Activated naive CD4-positive, alpha-beta T cell treated with anti-CD3 and anti-CD28 coated beads, Interleukin-2, amount 10 ng/mL, durations not matched to agents 7 days and 5 days (primary cell): Measurements from ENCODE around the gene TMEM240.
"Not testable (repeated sequence)": the region's sequence is repeated elsewhere in the genome, so short reads cannot be mapped to it uniquely, and the experiment has no call there.

Source experiments
- CTCF ChIA-PET: fragments of 350-600 bp; sonication (Branson Sonifier 250); formaldehyde crosslinking; loops from one replicate; lab custom pipeline; 2021; ENCODE audit warnings: antibody characterized with exemption; lab: Charles Lee
- DNase-seq: peaks from one replicate; pipeline ENCODE4 v3.0.0-alpha.2; 2020
- H3K27ac Mint-ChIP-seq: one replicate; pipeline ENCODE4 v1.8.0; 2021; ENCODE audit warnings: mild to moderate bottlenecking, moderate library complexity, mixed read lengths
- H3K27me3 Mint-ChIP-seq: one replicate; pipeline ENCODE4 v1.8.0; 2021; ENCODE audit warnings: mild to moderate bottlenecking, mixed read lengths
- H3K36me3 Mint-ChIP-seq: one replicate; pipeline ENCODE4 v1.8.0; 2021; ENCODE audit warnings: mixed read lengths
- H3K4me1 Mint-ChIP-seq: one replicate; pipeline ENCODE4 v1.8.0; 2021; ENCODE audit warnings: mixed read lengths
- H3K4me3 Mint-ChIP-seq: one replicate; pipeline ENCODE4 v1.8.0; 2021; ENCODE audit warnings: mild to moderate bottlenecking, moderate library complexity, mixed read lengths
- H3K9me3 Mint-ChIP-seq: one replicate; pipeline ENCODE4 v1.8.0; 2021; ENCODE audit warnings: mixed read lengths

TMEM240 gene

DNA sequence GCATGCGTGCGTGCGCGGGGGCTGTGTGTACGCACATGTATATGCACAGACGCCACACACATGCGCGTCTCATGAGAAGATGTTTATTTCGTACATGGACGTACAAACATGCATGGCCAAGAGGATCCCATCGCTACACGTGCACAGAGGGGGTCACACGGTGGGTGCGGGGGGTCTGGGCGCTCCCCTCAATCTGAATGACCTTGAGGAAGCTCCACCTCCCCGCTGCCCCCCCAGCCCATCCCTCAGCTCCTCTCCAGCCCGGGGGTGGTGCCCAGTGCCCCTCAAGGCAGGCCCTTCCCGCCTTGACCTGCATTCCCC, 1.5 kb downstream of the TMEM240 start:
- peaks cover 12% of the 10 kb centered on the region for H3K36me3 Mint-ChIP-seq
- DNase-seq = no peak
- peaks cover 2% of the 10 kb centered on the region for H3K4me1 Mint-ChIP-seq
- H3K27me3 Mint-ChIP-seq = peaks cover 17% of the 10 kb centered on the region
- H3K4me3 Mint-ChIP-seq = no peak overlapping the region
- CTCF ChIA-PET = no interaction called here
- H3K9me3 Mint-ChIP-seq = no peaks in the 10 kb centered on the region
- no peak overlapping the region for H3K27ac Mint-ChIP-seq

DNA sequence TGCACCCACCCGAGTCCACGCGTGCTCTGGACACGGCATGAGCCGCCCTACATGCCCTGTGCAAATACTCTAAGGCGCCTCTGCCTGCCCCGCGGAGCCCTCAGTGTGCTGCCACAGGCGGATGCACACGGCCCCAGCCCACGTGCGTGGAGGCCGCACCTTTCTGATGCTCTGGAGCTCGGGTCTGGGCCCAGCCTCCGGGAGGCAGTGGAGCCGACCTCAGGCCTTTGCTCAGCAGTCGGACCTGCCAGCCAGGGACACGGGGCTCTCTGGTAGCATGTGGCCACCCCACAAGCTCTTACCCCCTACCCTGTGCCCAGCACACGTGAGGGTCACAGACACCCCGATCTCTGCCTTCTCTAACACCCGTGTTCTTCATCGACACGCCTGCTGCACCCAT, 2.1 kb downstream of the TMEM240 start:
- DNase-seq = no peak
- Mint-ChIP-seq H3K4me3 (no peak overlapping the region), H3K4me1 (peaks cover 2% of the 10 kb centered on the region), H3K27me3 (peaks cover 17% of the 10 kb centered on the region), H3K36me3 (peaks cover 9% of the 10 kb centered on the region), H3K27ac (no peak overlapping the region), H3K9me3 (no peaks in the 10 kb centered on the region)
- CTCF ChIA-PET = no interaction called here

DNA sequence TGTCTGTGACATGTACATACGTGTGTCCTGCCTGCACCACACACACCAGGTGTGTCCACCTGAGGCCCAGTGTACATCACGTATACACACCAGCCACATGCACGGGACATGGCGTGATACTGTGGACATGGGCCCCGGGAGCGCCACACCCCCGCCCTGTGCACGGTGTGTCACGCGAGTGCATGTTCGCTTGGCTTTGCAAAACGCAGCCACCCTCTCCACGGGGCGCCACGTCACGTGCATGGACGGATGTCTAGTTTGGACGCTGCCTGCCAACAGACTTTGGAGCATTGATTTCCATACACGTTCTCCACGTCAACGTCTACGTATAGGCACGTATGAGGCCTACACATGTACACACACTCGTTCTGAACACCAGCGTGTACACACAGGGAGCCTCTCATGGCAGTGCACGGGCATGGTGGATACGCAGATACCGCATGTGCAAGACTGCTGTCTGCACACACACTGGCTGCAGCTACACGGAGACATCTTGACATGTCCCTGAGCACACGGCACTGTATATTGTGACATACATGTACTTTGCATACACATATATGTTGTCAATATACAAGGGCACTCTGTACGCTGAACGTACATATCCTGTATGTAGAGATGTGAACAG, 2.7 kb downstream of the TMEM240 start:
- no peak for DNase-seq
- no peak overlapping the region for H3K27ac Mint-ChIP-seq
- no peaks in the 10 kb centered on the region for H3K9me3 Mint-ChIP-seq
- peaks cover 17% of the 10 kb centered on the region for H3K27me3 Mint-ChIP-seq
- H3K4me3 Mint-ChIP-seq = no peak overlapping the region
- H3K4me1 Mint-ChIP-seq = peaks cover 2% of the 10 kb centered on the region
- CTCF ChIA-PET = no interaction called here
- peaks cover 8% of the 10 kb centered on the region for H3K36me3 Mint-ChIP-seq

DNA sequence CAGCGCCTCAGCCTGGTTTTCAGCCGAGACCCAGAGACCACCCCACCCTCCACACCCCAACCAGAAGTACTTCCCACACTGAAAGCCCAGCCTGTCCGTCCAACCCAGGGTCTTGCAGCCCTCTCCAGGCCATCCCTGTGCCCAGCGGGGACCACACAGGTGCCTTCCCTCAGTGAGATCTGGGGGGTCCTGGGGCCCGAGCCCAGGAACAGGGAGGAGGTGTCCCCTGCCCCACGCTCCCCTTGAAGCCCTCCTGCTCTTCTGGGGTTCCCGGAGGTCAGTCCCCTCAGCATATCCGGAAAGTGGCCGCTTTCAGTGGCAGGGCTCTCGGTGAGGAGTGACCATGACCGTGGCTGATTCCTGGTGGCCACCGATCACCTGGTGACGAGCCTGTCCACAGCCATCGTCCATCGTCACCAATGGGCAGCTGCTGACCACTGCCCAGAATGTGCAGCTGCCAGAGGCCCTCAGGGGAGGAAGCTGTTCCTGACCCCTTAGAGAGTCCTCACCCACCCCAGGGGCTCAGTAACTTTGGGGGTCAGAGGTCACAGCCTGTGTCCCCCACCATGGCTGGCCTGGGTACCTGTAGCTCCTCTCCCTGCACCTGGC, 3.4 kb downstream of the TMEM240 start:
- H3K27ac Mint-ChIP-seq = no peak overlapping the region
- CTCF ChIA-PET = no interaction called here

DNA sequence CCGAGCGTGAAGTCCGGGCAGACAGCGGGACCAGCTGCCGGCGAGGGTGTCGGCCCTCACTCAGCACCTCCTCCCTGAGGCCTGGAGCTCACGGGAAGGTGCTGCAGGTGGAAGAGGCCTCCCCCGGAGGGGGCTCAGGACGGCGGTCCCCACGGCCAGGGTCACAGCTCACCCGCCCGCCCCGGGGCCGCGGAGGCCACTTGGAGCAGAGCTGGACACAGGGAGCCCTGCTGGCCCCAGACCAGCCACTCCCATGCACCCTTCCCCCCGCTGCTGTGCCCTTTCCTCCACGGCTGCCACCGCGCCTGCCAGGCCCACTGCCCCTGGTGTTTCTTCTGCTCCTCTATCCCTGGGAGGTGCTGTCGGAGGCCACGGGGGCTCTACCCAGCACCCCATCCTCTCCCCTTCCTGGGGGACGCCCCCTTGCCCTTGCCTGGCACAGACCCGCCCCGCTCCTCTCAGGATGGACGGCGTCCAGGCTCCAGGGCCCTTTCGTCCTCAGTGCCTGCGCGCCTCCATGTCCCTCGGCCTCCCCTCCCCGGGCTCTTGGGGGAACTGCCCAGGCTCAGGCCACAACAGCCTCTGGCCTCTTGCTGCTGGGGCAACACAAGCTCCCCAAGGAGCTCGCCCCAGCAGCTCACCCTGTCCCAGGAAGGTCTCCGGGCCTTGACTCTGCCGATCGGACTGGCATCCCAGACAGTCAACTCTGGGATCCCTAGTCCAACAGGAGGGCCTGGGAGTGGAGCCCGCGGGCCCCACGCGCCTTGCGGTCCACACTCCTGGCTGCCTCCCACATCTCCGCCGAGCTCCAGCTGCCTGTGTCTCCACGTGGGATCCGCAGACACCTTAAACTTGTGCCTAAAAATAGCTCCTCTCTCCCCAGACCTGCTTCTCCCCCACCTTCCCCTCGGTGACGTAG, 4.1 kb downstream of the TMEM240 start:
- DNase-seq = no peak
- Mint-ChIP-seq H3K27me3 (peaks cover 17% of the 10 kb centered on the region), H3K4me3 (no peak overlapping the region), H3K36me3 (peaks cover 5% of the 10 kb centered on the region), H3K9me3 (peaks cover 5% of the 10 kb centered on the region), H3K4me1 (no peaks in the 10 kb centered on the region), H3K27ac (no peak overlapping the region)
- CTCF ChIA-PET = no interaction called here

More for the DNA sequence above, 3.4 kb downstream of the TMEM240 start:
- H3K4me1 Mint-ChIP-seq = peaks cover 2% of the 10 kb centered on the region
- H3K36me3 Mint-ChIP-seq = peaks cover 8% of the 10 kb centered on the region
- H3K27me3 Mint-ChIP-seq = peaks cover 17% of the 10 kb centered on the region
- peaks cover 2% of the 10 kb centered on the region for H3K9me3 Mint-ChIP-seq
- no peak overlapping the region for H3K4me3 Mint-ChIP-seq
- no peak for DNase-seq

DNA sequence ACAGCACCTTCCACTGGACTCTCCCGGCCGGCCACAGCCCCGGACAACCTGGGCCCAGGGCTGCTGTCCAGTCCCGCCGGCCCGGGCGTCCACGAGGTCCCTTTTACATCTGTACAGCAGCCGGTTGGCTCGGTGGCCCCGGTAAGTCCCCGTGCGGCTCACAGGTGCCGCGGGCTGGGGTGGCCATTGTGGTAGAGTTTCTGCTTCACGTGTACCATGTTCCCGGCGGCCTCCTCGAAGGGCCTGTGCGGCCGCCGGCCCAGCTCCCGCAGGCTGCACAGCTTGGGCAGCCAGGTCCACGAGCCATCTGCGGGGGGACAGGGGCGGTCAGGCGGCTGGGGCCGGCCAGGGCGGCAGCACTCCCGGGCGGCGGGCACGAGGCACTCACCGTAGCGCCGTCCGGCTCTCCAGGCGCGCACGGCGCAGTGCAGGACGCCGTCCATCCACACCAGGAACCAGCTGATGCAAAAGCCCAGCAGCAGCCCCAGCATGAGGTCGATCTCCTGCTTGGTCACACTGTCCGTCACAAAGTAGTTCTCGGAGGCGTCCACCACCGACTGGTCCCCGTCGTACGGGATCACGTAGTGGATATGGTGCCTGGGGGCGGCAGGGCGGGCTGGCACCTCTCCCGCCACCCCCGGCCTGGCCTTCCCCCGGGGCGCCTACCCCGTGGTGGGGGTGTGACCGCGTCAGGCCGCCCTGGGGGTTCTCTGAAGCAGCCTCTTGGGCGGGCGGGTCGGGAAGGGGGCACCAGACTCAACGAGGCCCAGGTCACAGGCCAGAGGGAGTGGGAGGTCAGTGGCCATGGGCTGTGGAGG, 5.0 kb downstream of the TMEM240 start:
- DNase-seq = no peak
- Mint-ChIP-seq H3K9me3 (peaks cover 8% of the 10 kb centered on the region), H3K27me3 (peaks cover 17% of the 10 kb centered on the region), H3K4me1 (no peaks in the 10 kb centered on the region), H3K27ac (no peak overlapping the region), H3K36me3 (peaks cover 8% of the 10 kb centered on the region), H3K4me3 (no peak overlapping the region)
- CTCF ChIA-PET = no interaction called here

DNA sequence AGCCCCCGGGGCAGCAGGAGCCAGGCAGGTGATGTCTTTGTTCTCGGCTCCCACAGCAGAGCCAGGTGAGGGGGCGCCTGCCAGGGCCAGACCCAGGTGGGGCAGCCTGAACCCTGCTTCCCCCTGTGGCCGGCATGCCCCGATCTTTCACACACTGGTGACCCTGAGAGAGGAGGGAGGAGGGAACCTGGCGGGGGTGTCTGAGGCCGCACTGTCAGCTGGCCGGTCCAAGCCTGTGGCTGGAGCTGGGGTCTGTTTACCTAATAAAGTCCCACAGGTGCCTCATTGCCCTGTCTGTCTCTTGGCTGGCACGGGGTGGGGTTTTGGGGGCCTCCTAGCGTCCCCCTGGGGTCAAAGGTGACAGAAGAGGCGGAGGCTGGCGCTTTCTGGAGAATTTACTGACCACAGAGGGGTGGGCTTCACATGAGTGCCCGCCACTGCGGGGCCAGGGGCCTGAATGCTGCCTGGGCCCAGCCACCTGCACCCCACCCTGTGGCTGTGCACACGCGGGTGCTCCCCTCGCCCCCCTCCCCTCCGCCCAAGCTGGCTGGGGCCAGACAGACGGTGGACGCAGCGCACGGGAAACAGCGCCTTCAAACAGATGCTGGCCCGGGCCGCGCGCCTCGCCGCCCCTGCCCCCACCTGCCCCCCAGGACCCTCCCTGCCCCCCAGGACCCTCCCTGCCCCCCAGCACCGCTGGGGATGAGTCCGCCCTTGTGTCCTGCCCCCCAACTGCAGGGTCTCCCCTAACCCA, 5.8 kb downstream of the TMEM240 start:
- no peak for DNase-seq
- Mint-ChIP-seq H3K4me1 (no peaks in the 10 kb centered on the region), H3K36me3 (peaks cover 15% of the 10 kb centered on the region), H3K9me3 (peaks cover 8% of the 10 kb centered on the region), H3K27me3 (peaks cover 15% of the 10 kb centered on the region), H3K27ac (no peak overlapping the region), H3K4me3 (no peak overlapping the region)
- CTCF ChIA-PET = no interaction called here

DNA sequence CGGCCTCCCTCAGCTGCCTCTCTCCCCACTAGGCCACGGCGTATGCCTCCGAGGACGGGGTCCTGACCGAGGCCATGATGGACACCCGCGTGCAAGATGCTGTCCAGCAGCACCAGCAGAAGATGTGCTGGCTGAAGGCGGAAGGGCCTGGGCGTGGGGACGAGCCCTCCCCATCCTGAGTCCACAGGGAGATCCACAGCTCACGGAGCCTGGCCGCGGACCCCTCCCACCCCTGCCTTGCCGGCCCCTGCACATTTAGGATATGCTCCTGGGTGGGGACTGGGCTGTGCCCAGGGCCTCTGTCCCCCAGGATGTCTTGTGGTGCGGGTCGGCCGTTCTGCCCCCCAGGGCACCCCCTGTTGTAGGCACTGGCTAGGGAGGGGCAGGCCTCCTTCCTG, 6.5 kb downstream of the TMEM240 start:
- CTCF ChIA-PET = not testable (repeated sequence)

DNA sequence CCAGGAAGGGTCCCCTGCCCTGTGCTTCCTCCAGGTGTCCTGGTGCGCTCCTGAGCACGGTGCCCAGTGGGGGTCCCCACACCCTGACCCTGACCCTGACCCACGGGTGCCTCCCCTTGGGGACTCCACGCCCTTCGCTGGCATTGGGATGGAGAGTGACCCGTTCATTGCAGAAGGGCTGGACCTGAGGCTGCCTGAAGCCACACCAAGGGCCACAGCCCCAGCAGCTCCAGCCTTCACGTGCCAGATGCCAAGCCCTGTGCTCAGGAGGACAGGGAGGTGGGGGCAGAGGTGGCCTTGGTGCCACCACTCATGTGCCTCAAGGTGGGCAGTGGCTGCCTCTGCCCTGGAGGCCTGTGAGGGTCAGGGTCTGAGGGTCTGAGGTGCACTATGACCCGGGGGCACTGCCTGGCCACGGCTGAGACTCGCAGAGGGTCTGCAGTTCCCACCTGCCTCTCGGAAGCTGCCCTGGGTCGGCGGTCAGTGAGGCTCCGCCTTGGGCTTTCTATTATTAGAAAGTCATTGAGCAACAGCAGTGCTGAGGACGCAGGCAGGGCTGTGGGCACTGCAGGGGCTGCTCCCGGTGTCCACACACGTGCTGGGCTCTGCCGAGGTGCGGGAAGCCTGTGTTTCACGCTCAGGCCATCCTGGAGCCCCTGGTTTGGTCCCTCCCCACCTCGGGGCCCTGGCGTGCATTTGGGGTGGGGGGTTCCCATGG, 7.1 kb downstream of the TMEM240 start:
- H3K27ac Mint-ChIP-seq, H3K4me3 Mint-ChIP-seq, H3K27me3 Mint-ChIP-seq, H3K9me3 Mint-ChIP-seq, DNase-seq, H3K4me1 Mint-ChIP-seq, CTCF ChIA-PET: not testable (repeated sequence)
- peaks cover 19% of the 10 kb centered on the region for H3K36me3 Mint-ChIP-seq

More for the DNA sequence above, 6.5 kb downstream of the TMEM240 start:
- not testable (repeated sequence) for H3K4me1 Mint-ChIP-seq, DNase-seq, H3K27me3 Mint-ChIP-seq, H3K27ac Mint-ChIP-seq, H3K4me3 Mint-ChIP-seq, H3K9me3 Mint-ChIP-seq
- peaks cover 19% of the 10 kb centered on the region for H3K36me3 Mint-ChIP-seq

DNA sequence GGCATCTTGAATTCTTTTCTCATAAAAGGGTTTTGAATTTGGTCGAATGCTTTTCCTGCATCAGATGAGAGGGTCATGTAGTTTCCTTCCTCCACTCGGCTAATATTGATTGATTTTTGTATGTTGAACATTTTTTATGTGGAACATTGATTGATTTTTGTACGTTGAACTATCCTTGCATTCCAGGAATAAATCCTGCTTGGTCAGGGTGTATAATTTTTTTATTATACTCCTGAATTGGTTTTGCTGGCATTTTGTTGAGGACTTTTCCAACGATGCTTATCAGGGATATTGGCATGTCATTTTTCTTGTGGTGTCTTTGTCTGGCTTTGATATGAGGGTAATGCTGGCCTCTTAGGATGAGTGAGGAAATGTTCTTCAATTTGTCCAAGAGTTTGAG, 8.5 kb downstream of the TMEM240 start:
- no peaks in the 10 kb centered on the region for H3K27me3 Mint-ChIP-seq
- peaks cover 8% of the 10 kb centered on the region for H3K9me3 Mint-ChIP-seq
- H3K4me1 Mint-ChIP-seq = no peaks in the 10 kb centered on the region
- no peak overlapping the region for H3K4me3 Mint-ChIP-seq
- peaks cover 25% of the 10 kb centered on the region for H3K36me3 Mint-ChIP-seq
- DNase-seq = no peak
- no peak overlapping the region for H3K27ac Mint-ChIP-seq
- CTCF ChIA-PET = no interaction called here

DNA sequence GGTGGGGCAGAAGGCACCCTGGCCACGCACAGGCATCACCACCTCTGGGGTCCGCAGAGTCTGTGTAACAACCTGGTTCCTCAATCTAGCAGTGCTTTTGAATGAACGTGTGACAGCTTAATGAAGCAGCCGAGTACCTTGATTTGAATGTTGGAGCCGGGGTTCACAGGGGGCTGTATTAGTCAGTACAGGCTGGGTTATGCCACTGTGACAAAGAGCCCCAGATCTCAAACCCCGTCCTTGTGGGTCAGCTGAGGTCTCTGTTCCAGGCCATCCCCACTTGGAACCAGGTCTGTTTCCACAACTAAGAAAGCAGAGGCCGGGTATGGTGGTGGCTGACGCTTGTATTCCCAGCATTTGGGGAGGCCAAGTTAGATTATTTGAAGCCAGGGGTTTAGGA, 10.5 kb downstream of the TMEM240 start:
- CTCF ChIA-PET = no interaction called here
- Mint-ChIP-seq H3K9me3 (peaks cover 8% of the 10 kb centered on the region), H3K36me3 (peaks cover 25% of the 10 kb centered on the region), H3K4me3 (no peak overlapping the region), H3K27ac (no peak overlapping the region), H3K27me3 (no peaks in the 10 kb centered on the region), H3K4me1 (no peaks in the 10 kb centered on the region)
- no peak for DNase-seq

DNA sequence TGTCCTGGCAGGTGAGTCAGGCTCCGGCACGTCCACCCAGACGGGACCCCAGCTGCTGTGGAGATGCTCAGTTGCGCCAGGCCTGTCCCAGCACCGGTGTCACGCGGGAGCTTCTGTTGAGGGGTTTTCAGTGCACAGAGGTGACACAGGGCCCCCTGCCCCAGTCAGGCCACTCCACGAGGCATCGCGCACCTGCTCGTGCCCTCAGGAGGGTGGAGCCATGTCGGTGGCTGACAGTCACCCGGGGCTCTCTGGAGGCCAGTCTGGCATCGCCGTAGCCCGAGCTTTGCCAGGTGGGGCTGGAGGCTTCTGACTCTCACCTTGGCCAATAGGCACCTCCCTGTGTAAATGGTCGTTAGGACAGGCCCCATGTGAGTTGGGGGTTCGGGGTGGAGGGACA, 11.1 kb downstream of the TMEM240 start:
- Mint-ChIP-seq H3K9me3 (peaks cover 8% of the 10 kb centered on the region), H3K4me3 (no peak overlapping the region), H3K27ac (no peak overlapping the region), H3K4me1 (no peaks in the 10 kb centered on the region), H3K36me3 (peaks cover 25% of the 10 kb centered on the region), H3K27me3 (no peaks in the 10 kb centered on the region)
- CTCF ChIA-PET = no interaction called here
- DNase-seq = no peak
